DMS153 treated with DMSO at 0.1 percent for 48 hours (cell line): Measurements from ENCODE around the gene UGT1A5.
"Not testable (repeated sequence)": the region's sequence is repeated elsewhere in the genome, so short reads cannot be mapped to it uniquely, and the experiment has no call there.

ENCODE experiments used
- DNase-seq: peaks from one replicate; lab custom pipeline; 2025; ENCODE audit not compliant: unreplicated experiment; lab: John Stamatoyannopoulos, UW

The UGT1A5 gene

GRCh38 chr2:233693963-233694362 lies 18.7 kb upstream of the UGT1A5 start:
- DNase-seq, result no peak

DNA sequence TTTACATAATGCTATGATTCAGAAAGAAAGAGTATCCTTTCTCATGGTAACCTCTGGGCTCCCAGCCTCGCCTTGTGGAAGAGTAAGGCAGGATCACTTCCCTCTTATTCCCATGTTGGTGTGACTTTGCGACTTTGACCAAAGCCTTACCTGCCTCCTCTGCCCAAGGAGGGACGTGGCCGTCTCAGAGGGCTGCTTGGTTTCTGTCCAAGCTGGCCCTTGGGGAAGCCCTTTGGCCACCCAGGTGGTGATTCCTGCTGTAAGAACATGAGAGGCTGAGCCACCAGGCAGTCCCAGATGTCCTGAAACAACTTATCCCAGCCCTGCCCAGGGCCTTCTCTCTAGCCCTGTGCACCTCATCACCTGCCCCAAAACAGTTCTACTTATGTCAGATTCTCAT lies 14.0 kb upstream of the UGT1A5 start:
- no peak for DNase-seq

DNA sequence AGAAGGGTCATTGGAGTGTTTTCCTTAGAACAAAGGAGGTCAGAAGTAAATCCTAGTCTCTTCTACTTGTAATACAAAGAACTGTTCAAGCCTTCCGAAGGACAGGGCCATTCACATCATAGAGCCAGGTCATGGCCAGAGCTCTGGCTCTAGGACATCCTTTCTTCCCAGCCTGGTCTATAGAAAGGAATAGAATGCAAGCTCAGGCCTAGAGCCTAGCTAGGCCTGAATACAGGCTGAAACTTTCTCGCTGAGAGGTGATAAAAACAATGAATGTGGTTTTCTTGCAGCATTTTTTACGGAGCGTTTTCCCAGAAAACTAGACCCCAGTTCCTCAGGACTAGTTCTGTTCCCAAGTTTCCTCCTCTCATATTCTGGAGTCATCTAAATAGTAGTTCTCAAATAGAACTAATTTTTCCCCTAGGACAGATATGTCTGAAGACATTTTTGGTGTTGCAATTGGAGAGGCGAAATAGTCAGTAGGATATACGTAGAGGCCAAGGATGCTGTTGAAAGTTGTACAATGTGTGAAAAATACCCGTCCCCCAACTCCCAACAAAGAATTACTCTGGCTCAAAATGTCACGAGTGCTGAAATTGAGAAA lies 13.2 kb upstream of the UGT1A5 start:
- no peak for DNase-seq

DNA sequence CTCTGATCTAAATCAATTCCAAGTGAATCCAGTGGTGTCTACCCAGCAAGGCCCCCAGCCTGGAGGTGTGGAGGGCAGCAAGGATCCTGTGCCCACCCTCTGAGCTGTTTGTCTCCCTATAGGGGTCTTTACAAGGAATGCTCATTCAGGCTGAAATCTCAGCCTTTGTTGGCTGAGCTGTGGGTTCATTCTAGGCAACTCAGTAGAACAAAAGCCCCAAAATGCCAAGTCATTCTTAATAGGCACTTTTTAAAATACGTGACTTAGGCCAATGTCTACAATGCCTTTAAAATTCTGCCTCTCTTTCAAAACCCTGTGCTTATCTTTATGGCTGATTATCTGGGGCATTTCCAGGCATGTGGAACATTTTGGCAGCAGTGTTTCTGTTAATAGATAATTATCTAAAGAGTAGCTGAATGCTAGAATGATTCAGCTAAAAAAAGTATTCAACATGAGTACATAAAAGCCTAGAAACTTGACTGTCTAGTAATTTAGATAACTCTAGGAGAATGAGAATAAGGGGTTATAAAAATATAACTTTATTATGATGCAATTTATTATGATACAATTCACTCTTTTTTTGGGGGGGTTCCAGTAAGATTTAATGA lies 12.6 kb upstream of the UGT1A5 start:
- no peak for DNase-seq

GRCh38 chr2:233700842-233701241 lies 11.9 kb upstream of the UGT1A5 start:
- DNase-seq, result not testable (repeated sequence)

GRCh38 chr2:233702238-233702637 lies 10.5 kb upstream of the UGT1A5 start:
- no peak for DNase-seq

DNA sequence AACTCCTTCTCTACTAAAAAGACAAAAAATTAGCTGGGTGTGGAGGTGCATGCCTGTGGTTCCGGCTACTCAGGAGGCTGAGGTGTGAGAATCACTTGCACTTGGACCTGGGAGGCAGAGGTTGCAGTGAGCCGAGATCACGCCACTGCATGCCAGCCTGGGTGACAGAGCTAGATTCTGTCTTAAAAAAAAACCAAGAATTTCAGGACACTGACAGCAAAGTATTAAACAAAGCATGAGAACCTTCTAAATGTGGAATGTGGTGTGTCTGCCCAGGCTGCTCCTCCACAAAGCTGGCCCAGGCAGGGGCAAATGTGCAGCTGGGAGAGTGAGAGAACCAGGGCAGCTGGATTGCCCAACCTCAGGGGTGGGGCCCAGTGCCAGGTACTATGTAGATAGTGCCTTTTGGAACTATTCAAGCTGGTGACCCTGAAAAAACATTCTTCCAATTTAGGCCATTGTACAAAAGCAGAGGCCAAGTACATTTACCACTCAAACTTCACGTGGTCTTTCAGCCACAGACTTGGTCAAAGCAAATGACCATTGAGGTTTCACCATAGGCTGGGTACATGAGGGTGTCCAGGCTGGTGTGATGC lies 6.7 kb upstream of the UGT1A5 start:
- DNase-seq, result no peak

- DNase-seq, result no peak
Observed at GRCh38 chr2:233706720-233707119, 6.0 kb upstream of the UGT1A5 start.

GRCh38 chr2:233707940-233708644 lies 4.6 kb upstream of the UGT1A5 start:
- no peak for DNase-seq

- no peak for DNase-seq
Observed at GRCh38 chr2:233708942-233709341, 3.8 kb upstream of the UGT1A5 start.

DNA sequence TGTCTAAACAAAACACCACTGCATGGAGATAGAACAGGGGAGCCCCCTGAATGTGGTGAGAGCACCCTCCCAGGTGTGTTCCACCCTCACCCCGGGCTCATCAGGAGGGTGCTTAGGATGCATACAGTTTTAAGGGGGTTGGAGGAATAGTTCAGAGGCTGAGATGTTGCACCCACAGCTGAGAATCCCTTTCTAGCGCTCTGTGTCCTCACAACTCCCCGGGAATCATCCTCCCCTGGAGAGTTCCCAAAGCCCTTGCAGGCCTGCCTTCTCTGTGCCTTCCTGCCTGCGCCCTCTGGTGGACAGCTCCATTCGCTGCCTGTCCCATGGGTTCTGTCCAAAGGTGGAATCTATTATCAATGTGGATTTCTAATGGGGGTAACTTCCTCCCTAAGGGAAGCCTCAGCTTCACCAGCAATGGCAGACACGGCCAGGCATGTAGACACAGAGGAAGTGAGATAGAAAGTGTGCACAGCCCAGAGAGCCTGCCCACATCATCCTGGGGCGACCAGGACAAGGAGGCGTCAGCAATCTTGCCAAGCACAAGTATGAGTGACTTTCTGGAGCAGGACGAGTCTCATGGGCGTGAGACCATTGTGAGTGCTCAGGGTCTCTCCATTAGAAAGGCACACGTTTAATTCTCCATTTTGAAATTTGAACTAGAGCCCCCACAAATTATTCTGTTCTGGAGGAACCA lies 1.2 kb upstream of the UGT1A5 start:
- peak; percentile 73 for DNase-seq

- DNase-seq, result no peak
Observed at GRCh38 chr2:233713262-233713615, 532 bp downstream of the UGT1A5 start.

DNA sequence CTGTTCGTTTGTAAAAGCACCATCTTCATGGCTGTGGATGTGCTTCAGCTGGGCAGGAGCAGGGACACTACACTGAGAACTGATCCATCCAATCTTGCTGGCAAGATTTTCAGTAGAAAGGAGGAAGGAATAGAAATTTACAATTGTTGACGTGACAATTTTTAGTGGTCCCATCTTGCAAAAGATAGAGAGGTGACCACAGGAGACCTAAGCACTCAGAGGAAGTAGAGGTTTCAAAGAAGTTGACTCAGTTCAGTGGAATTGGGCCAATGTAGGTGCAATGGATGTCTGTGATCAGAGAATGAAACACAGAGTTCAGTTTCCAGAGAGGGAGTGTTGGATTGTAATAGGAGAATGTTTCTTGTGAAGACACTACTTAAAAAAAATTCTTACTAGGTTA lies 1.4 kb downstream of the UGT1A5 start:
- DNase-seq, result no peak

DNA sequence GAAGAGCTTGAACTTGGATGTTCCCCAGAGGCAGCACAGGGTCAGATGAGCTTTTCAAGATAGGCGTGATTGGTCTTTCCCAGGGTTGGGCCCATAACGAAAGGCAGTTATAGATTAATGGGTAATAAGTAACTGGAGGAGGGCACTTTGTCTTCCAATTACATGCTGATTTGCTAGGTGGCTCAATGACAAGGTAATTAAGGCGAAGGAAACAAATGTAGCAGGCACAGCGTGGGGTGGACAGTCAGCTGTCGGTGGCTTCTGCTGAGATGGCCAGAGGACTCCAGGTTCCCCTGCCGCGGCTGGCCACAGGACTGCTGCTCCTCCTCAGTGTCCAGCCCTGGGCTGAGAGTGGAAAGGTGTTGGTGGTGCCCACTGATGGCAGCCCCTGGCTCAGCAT lies 5.8 kb downstream of the UGT1A5 start, which contains the start of gene UGT1A4:
TSS of gene UGT1A4 (plus strand) at position 185 of the 400 bp plus-strand sequence. CDS start at position 270, 85 bp downstream.
- DNase-seq, result no peak

DNA sequence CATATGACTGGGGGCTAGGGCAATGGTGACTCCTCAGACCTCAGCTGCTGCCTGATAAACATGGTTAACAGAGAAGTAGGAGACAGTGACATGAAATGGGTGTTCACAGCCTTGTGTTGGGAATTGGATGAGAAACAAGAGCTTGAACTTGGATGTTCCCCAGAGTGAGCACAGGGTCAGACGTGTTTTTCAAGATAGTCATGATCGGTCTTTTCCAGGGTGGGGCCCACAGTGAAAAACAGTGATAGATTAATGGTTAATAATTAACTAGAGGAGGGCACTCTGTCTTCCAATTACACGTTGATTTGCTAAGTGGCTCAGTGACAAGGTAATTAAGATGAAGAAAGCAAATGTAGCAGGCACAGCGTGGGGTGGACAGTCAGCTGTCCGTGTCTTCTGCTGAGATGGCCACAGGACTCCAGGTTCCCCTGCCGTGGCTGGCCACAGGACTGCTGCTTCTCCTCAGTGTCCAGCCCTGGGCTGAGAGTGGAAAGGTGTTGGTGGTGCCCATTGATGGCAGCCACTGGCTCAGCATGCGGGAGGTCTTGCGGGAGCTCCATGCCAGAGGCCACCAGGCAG lies 16.1 kb downstream of the UGT1A5 start, which contains the start of gene UGT1A3:
TSS of gene UGT1A3 (plus strand) at position 320 of the 579 bp plus-strand sequence. CDS start at position 405, 85 bp downstream.
- no peak for DNase-seq

GRCh38 chr2:233736868-233737653 lies 24.4 kb downstream of the UGT1A5 start:
- peak; percentile 2 for DNase-seq

GRCh38 chr2:233740870-233741269 lies 28.2 kb downstream of the UGT1A5 start:
- no peak for DNase-seq

GRCh38 chr2:233743464-233744259 lies 31.0 kb downstream of the UGT1A5 start:
- DNase-seq, result no peak

GRCh38 chr2:233745073-233745755 lies 32.5 kb downstream of the UGT1A5 start:
- DNase-seq, result no peak
